ENCODE measurements around the gene EGR2.

GRCh38 chr10:62842983-62843382, 26.8 kb upstream of the EGR2 start:
- no peak for TF ChIP-seq POLR2AphosphoS5 (IDR thresholded peaks at IDR 0.05)
- TF ChIP-seq SMC3 (conservative IDR thresholded peaks at IDR 0.05; ENCODE audit: poor library complexity), result no peak
- TF ChIP-seq RAD21 (conservative IDR thresholded peaks at IDR 0.05), result no peak
- TF ChIP-seq CTCF (IDR thresholded peaks at IDR 0.05; ENCODE audit: poor library complexity, severe bottlenecking), result no peak

All from neural cell (in vitro differentiated cells).